ENCODE results near the gene TMEM33.

The TMEM33 gene

DNA sequence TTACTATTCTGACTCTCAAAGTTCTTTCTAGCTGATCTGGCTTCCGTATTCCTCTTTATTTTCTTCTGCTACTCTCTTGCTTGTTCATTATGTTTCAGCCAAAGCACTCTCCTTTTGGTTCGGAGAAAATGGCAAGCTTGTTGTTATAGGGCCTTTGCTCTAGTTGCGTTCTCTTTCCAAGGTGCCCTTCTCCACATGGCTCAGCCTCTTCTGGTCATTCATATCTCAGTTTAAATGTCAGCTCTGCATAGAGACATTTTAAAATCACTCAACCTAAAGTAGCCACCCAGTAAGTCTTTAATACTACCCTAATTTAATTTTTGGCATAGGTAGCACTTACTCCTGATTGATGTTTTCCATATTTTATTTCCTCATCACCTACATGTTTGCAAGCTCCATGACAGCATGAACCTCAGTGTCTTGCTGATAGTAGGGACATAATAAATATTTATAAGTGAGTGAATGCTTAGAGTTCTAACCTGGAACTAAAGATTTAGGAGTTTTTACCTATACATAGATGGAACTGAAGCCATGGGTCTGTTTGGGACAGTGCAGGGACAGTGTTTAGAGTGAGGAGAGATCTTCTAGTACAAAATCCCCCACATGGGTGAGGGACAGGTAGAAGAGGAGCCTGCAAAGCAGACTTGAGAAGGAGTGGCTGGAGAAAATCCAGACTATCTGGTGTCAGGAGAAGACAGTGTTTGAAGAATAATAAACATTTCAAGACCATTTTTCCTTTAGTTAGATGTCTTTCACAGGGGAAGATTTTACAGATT lies 73.0 kb downstream of the TMEM33 start:
- no peak for FAIRE-seq

All from colon (tissue), 2 donors.